Heart left ventricle (tissue), 13 donors: ENCODE results near the gene TSSC4.

Source experiments
- CTCF ChIP-seq, 12 donors: fragments of 200-600 bp; sonication (generic) in 4 of 12; IDR thresholded peaks; one replicate each; pipeline versions ENCODE4 v1.5.0 to v1.8.0; 2018 to 2022; ENCODE audit warnings: antibody characterized with exemption in 12 of 12, mild to moderate bottlenecking in 5 of 12
- POLR2A ChIP-seq, 2 donors: fragments of 450-650 bp; IDR thresholded peaks; one replicate each; pipeline ENCODE4 v1.6.1; 2017; ENCODE audit warnings: antibody characterized with exemption in 2 of 2, mild to moderate bottlenecking in 2 of 2, moderate library complexity in 2 of 2
- donor health status: ischemic (EF 13 %, LVEDD 7.1; RV severe dilation, severe dysfunction).
- donor health status: DM: no; HTN: yes; CAD: no.
- donor health status: DM: no; HTN: no; CAD: no.
- donor health status: ischemic (EF 25% LVEDD 6.9; RV normal size, moderate dysfunction).
- donor health status: ischemic (EF 25% LVEDD 5.7; RV mildly dilated, moderate dysfunction).
- donor health status: ischemic (EF 35%, LVEDD 5.7; RV mildly dilated, moderate dysfunction).
- donor health status: nonischemic (EF 11% LVEDD 7.7; RV severe dilation, severe dysfunction).
- donor health status: DM: yes; HTN: yes; CAD: no.
- donor health status: PGD.
- donor health status: ischemic (EF 29% LVEDD 5.4; RV normal size, mild dysfunction).
- donor health status: nonischemic (EF 23%, LVEDD 6.1; RV moderate dilation, normal function).

- TF ChIP-seq CTCF (IDR thresholded peaks at IDR 0.05): no peak
- TF ChIP-seq POLR2A (IDR thresholded peaks at IDR 0.05): no peak
Measured at GRCh38 chr11:2366276-2366675, 34.3 kb upstream of the TSSC4 start.
